HFFc6 (cell line): ENCODE results near the gene DBP. TPM values are rescaled to one million over a fixed set of nuclear protein-coding genes. Genes with fewer than 3 reads are reported as not detected.

Source experiments
- DNase-seq: peaks from one replicate; pipeline ENCODE4 v3.0.0-alpha.2; 2018
- H3K27ac Mint-ChIP-seq: 2 replicates; pipeline ENCODE4 v1.8.0; 2020; ENCODE audit warnings: mild to moderate bottlenecking, mixed read lengths
- H3K27me3 Mint-ChIP-seq: 2 replicates; pipeline ENCODE4 v1.8.0; 2021; ENCODE audit warnings: mild to moderate bottlenecking, moderate library complexity, mixed read lengths; ENCODE audit not compliant: insufficient read depth
- H3K36me3 Mint-ChIP-seq: 2 replicates; pipeline ENCODE4 v1.8.0; 2021; ENCODE audit warnings: low read depth, mixed read lengths
- H3K4me1 Mint-ChIP-seq: 2 replicates; pipeline ENCODE4 v1.8.0; 2020; ENCODE audit warnings: low read depth, mixed read lengths
- H3K4me3 Mint-ChIP-seq: 2 replicates; pipeline ENCODE4 v1.8.0; 2020; ENCODE audit warnings: mild to moderate bottlenecking, moderate library complexity, mixed read lengths
- H3K9me3 Mint-ChIP-seq: 2 replicates; pipeline ENCODE4 v1.8.0; 2020; ENCODE audit warnings: mild to moderate bottlenecking, mixed read lengths
- CTCF ChIP-seq: fragments of 200-600 bp; sonication (generic); IDR thresholded peaks from 2 replicates; pipeline ENCODE4 v1.5.0; 2021; ENCODE audit warnings: antibody characterized with exemption, mild to moderate bottlenecking
- total RNA-seq, 6 experiments: library from RNA; stranded (reverse); fragmentation: NEBNext Ultra II Directional; extraction: Animal tissue kit (Norgen Biotek cat#: 25700); gene quantifications; 2 replicates in 1 of 6; 3 replicates in 5 of 6; pipeline ENCODE4 v1.2.3, GENCODE V29; 2021

The DBP gene
- total RNA-seq, 6 experiments from 2014 or later: 3.8 to 5.7 (median 4.4) TPM

DNA sequence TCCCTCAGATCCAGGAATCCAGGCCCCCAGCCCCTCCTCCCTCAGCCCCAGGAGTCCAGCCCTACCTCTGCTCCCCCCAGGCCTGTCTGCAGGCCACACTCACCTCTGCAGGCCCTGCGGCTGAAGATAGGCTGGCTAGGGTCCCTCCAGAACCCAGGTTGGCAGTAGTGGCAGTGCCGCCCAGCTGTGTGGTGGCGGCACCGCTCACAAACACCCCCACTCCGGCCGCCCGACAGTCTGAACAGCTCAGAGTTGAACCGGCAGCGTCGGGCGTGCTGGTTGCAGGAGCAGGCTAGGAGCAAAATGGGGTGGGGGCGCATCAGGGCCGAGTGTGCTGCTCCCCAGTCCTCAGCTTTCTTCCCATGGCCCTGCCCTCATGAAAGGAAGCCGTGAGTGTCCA, 27.3 kb upstream of the DBP start:
- H3K4me1 Mint-ChIP-seq: peaks cover 6% of the 10 kb centered on the region
- TF ChIP-seq CTCF: no peak
- no peaks in the 10 kb centered on the region for H3K36me3 Mint-ChIP-seq
- no peak overlapping the region for H3K27ac Mint-ChIP-seq
- H3K27me3 Mint-ChIP-seq: peaks cover 9% of the 10 kb centered on the region
- H3K4me3 Mint-ChIP-seq: no peak overlapping the region
- DNase-seq: no peak
- no peaks in the 10 kb centered on the region for H3K9me3 Mint-ChIP-seq

- TF ChIP-seq CTCF: no peak
- Mint-ChIP-seq H3K27ac (no peak overlapping the region), H3K4me1 (peaks cover 6% of the 10 kb centered on the region), H3K4me3 (no peak overlapping the region), H3K27me3 (peaks cover 9% of the 10 kb centered on the region), H3K36me3 (no peaks in the 10 kb centered on the region), H3K9me3 (no peaks in the 10 kb centered on the region)
- no peak for DNase-seq
Measured at GRCh38 chr19:48663667-48664066, 26.5 kb upstream of the DBP start.

GRCh38 chr19:48661711-48662090, 24.5 kb upstream of the DBP start:
- TF ChIP-seq CTCF: no peak
- Mint-ChIP-seq H3K27me3 (peaks cover 5% of the 10 kb centered on the region; the same call in 1 of the 2 replicates), H3K36me3 (no peaks in the 10 kb centered on the region), H3K27ac (no peak overlapping the region), H3K4me1 (peaks cover 17% of the 10 kb centered on the region), H3K4me3 (no peak overlapping the region), H3K9me3 (no peaks in the 10 kb centered on the region)
- no peak for DNase-seq

DNA sequence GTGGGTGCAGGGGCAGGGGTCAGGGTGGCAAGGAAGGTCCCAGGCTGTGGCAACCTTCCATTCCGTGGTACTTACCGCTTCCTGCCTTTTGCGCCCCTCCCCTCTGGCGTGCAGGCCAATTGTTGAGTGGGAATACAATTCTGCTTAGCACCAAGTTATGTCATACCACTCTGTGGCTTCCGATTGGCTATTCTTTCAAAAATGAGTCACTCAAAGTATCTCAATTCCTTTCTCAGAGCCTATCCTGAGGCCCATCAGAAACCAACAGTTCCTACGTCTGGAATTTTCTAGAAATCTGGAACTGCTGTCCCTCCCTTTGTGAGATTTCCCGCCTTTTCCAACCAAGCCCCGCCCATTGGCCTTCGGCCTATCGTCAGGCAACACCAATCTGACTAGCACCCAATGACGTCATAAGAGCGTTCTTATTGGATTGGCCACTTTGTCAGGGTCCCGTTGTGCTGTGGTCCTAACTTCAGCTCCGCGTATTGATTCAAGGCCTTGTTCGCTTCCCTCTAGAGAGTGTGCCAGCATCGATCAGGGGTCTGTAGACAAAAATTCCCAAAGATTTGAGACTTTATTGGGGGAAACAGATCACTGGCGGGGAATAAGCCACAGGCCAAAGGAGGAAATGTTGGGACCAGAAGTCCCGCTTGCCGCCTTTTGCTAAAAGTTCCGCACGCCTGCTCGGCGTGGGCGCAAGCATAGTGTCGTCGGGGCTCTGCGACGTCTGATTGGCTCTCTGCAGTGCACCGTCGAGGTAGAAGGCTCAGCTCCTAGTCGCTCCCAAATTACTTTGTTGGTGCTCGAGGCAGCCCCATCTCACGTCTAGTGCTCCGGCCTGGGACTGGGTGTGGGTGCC, 23.9 kb upstream of the DBP start:
- no peak overlapping the region for H3K4me3 Mint-ChIP-seq
- H3K27ac Mint-ChIP-seq: peak overlapping the region; percentile 57; the same call in 1 of the 2 replicates

GRCh38 chr19:48659768-48660167, 22.6 kb upstream of the DBP start:
- Mint-ChIP-seq H3K9me3 (no peaks in the 10 kb centered on the region), H3K4me3 (no peak overlapping the region), H3K36me3 (no peaks in the 10 kb centered on the region), H3K4me1 (peaks cover 20% of the 10 kb centered on the region), H3K27me3 (no peaks in the 10 kb centered on the region), H3K27ac (no peak overlapping the region)
- no peak for DNase-seq
- TF ChIP-seq CTCF: no peak

More for the DNA sequence above, 23.9 kb upstream of the DBP start:
- H3K9me3 Mint-ChIP-seq: no peaks in the 10 kb centered on the region
- TF ChIP-seq CTCF: no peak
- H3K4me1 Mint-ChIP-seq: peaks cover 20% of the 10 kb centered on the region
- peaks cover 3% of the 10 kb centered on the region; the same call in 1 of the 2 replicates for H3K27me3 Mint-ChIP-seq
- H3K36me3 Mint-ChIP-seq: no peaks in the 10 kb centered on the region
- peak; percentile 81 for DNase-seq
